Measurements from ENCODE around the gene GPRC5D. TPM values are rescaled to one million over a fixed set of nuclear protein-coding genes. Genes with fewer than 3 reads are reported as not detected.

GPRC5D gene
- total RNA-seq, 1 experiment from 2014 or later, result 0.33 TPM

- 0 out of 2 replicates have a peak, but pooled peaks cover 3% of the 10 kb centered on the region for H3K9me3 Mint-ChIP-seq
- CTCF ChIA-PET, result interaction anchor here (1.0 kb wide), 1 partner anchor 52 kb away, joined by 3 read pairs; no protein-coding TSS in a partner anchor
These were observed 27.8 kb downstream of the GPRC5D start for GRCh38 chr12:12924169-12924568.

GRCh38 chr12:12922978-12923377, 29.0 kb downstream of the GPRC5D start:
- Mint-ChIP-seq H3K27me3 (ENCODE audit: low read depth) (no peaks in the 10 kb centered on the region; the same call in 1 of the 2 replicates), H3K4me3 (no peak overlapping the region), H3K9me3 (0 out of 2 replicates have a peak, but pooled peaks cover 3% of the 10 kb centered on the region), H3K36me3 (no peaks in the 10 kb centered on the region), H3K27ac (no peak overlapping the region), H3K4me1 (peaks cover 12% of the 10 kb centered on the region)
- DNase-seq (ENCODE audit: low spot score), result no peak
- CTCF ChIA-PET, result no interaction called here
- POLR2A ChIA-PET, result no interaction called here
- ATAC-seq, result no peak
- TF ChIP-seq MAX (CRISPR knock-in tag; IDR thresholded peaks at IDR 0.05) (no peak), ZNF138 (CRISPR knock-in tag; conservative IDR thresholded peaks at IDR 0.05) (no peak), NFYB (CRISPR knock-in tag; conservative IDR thresholded peaks at IDR 0.05; ENCODE audit: low read depth) (no peak), CREM (CRISPR knock-in tag; IDR thresholded peaks at IDR 0.05) (no peak), GRHL2 (CRISPR knock-in tag; IDR thresholded peaks at IDR 0.05; ENCODE audit: insufficient replicate concordance, severe bottlenecking) (no peak), FOXP1 (CRISPR knock-in tag; IDR thresholded peaks at IDR 0.05; ENCODE audit: borderline replicate concordance) (no peak), ZBTB21 (CRISPR knock-in tag; IDR thresholded peaks at IDR 0.05; ENCODE audit: borderline replicate concordance) (no peak), NR2C2 (CRISPR knock-in tag; IDR thresholded peaks at IDR 0.05) (no peak), TCF7 (CRISPR knock-in tag; IDR thresholded peaks at IDR 0.05; ENCODE audit: low read depth) (no peak)
- TF ChIP-seq, protein P1, sequence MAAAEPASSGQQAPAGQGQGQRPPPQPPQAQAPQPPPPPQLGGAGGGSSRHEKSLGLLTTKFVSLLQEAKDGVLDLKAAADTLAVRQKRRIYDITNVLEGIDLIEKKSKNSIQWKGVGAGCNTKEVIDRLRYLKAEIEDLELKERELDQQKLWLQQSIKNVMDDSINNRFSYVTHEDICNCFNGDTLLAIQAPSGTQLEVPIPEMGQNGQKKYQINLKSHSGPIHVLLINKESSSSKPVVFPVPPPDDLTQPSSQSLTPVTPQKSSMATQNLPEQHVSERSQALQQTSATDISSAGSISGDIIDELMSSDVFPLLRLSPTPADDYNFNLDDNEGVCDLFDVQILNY (CRISPR knock-in tag; IDR thresholded peaks at IDR 0.05), result no peak
- TF ChIP-seq, protein P2, sequence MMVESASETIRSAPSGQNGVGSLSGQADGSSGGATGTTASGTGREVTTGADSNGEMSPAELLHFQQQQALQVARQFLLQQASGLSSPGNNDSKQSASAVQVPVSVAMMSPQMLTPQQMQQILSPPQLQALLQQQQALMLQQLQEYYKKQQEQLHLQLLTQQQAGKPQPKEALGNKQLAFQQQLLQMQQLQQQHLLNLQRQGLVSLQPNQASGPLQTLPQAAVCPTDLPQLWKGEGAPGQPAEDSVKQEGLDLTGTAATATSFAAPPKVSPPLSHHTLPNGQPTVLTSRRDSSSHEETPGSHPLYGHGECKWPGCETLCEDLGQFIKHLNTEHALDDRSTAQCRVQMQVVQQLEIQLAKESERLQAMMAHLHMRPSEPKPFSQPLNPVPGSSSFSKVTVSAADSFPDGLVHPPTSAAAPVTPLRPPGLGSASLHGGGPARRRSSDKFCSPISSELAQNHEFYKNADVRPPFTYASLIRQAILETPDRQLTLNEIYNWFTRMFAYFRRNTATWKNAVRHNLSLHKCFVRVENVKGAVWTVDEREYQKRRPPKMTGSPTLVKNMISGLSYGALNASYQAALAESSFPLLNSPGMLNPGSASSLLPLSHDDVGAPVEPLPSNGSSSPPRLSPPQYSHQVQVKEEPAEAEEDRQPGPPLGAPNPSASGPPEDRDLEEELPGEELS (CRISPR knock-in tag; IDR thresholded peaks at IDR 0.05), result no peak
- TF ChIP-seq, protein P3, sequence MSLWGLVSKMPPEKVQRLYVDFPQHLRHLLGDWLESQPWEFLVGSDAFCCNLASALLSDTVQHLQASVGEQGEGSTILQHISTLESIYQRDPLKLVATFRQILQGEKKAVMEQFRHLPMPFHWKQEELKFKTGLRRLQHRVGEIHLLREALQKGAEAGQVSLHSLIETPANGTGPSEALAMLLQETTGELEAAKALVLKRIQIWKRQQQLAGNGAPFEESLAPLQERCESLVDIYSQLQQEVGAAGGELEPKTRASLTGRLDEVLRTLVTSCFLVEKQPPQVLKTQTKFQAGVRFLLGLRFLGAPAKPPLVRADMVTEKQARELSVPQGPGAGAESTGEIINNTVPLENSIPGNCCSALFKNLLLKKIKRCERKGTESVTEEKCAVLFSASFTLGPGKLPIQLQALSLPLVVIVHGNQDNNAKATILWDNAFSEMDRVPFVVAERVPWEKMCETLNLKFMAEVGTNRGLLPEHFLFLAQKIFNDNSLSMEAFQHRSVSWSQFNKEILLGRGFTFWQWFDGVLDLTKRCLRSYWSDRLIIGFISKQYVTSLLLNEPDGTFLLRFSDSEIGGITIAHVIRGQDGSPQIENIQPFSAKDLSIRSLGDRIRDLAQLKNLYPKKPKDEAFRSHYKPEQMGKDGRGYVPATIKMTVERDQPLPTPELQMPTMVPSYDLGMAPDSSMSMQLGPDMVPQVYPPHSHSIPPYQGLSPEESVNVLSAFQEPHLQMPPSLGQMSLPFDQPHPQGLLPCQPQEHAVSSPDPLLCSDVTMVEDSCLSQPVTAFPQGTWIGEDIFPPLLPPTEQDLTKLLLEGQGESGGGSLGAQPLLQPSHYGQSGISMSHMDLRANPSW (CRISPR knock-in tag; conservative IDR thresholded peaks at IDR 0.05; ENCODE audit: low read depth), result no peak
- TF ChIP-seq, protein P4, sequence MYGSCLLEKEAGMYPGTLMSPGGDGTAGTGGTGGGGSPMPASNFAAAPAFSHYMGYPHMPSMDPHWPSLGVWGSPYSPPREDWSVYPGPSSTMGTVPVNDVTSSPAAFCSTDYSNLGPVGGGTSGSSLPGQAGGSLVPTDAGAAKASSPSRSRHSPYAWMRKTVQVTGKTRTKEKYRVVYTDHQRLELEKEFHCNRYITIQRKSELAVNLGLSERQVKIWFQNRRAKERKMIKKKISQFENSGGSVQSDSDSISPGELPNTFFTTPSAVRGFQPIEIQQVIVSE (CRISPR knock-in tag; IDR thresholded peaks at IDR 0.05; ENCODE audit: borderline replicate concordance), result no peak
- TF ChIP-seq, protein P5, sequence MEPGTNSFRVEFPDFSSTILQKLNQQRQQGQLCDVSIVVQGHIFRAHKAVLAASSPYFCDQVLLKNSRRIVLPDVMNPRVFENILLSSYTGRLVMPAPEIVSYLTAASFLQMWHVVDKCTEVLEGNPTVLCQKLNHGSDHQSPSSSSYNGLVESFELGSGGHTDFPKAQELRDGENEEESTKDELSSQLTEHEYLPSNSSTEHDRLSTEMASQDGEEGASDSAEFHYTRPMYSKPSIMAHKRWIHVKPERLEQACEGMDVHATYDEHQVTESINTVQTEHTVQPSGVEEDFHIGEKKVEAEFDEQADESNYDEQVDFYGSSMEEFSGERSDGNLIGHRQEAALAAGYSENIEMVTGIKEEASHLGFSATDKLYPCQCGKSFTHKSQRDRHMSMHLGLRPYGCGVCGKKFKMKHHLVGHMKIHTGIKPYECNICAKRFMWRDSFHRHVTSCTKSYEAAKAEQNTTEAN (CRISPR knock-in tag; IDR thresholded peaks at IDR 0.05), result no peak
- TF ChIP-seq, protein P6, sequence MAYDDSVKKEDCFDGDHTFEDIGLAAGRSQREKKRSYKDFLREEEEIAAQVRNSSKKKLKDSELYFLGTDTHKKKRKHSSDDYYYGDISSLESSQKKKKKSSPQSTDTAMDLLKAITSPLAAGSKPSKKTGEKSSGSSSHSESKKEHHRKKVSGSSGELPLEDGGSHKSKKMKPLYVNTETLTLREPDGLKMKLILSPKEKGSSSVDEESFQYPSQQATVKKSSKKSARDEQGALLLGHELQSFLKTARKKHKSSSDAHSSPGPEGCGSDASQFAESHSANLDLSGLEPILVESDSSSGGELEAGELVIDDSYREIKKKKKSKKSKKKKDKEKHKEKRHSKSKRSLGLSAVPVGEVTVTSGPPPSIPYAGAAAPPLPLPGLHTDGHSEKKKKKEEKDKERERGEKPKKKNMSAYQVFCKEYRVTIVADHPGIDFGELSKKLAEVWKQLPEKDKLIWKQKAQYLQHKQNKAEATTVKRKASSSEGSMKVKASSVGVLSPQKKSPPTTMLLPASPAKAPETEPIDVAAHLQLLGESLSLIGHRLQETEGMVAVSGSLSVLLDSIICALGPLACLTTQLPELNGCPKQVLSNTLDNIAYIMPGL (CRISPR knock-in tag; IDR thresholded peaks at IDR 0.05), result no peak
- TF ChIP-seq, protein P7, sequence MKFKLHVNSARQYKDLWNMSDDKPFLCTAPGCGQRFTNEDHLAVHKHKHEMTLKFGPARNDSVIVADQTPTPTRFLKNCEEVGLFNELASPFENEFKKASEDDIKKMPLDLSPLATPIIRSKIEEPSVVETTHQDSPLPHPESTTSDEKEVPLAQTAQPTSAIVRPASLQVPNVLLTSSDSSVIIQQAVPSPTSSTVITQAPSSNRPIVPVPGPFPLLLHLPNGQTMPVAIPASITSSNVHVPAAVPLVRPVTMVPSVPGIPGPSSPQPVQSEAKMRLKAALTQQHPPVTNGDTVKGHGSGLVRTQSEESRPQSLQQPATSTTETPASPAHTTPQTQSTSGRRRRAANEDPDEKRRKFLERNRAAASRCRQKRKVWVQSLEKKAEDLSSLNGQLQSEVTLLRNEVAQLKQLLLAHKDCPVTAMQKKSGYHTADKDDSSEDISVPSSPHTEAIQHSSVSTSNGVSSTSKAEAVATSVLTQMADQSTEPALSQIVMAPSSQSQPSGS (CRISPR knock-in tag; IDR thresholded peaks at IDR 0.05; ENCODE audit: borderline replicate concordance, low read depth), result no peak

More at GRCh38 chr12:12924169-12924568, 27.8 kb downstream of the GPRC5D start:
- H3K27me3 Mint-ChIP-seq (ENCODE audit: low read depth), result no peaks in the 10 kb centered on the region; the same call in 1 of the 2 replicates
- H3K4me3 Mint-ChIP-seq, result no peak overlapping the region
- H3K27ac Mint-ChIP-seq, result no peak overlapping the region
- POLR2A ChIA-PET, result no interaction called here
- ATAC-seq, result no peak
- no peak for DNase-seq (ENCODE audit: low spot score)
- no peak for TF ChIP-seq ATF1 (CRISPR knock-in tag; IDR thresholded peaks at IDR 0.05)
- TF ChIP-seq TEAD4 (CRISPR knock-in tag; IDR thresholded peaks at IDR 0.05), result no peak
- TF ChIP-seq MXD4 (CRISPR knock-in tag; IDR thresholded peaks at IDR 0.05; ENCODE audit: borderline replicate concordance), result no peak
- no peak for TF ChIP-seq HMGA2 (CRISPR knock-in tag; IDR thresholded peaks at IDR 0.05)
- TF ChIP-seq, protein P8, sequence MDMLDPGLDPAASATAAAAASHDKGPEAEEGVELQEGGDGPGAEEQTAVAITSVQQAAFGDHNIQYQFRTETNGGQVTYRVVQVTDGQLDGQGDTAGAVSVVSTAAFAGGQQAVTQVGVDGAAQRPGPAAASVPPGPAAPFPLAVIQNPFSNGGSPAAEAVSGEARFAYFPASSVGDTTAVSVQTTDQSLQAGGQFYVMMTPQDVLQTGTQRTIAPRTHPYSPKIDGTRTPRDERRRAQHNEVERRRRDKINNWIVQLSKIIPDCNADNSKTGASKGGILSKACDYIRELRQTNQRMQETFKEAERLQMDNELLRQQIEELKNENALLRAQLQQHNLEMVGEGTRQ (CRISPR knock-in tag; IDR thresholded peaks at IDR 0.05), result no peak
- TF ChIP-seq, protein P9, sequence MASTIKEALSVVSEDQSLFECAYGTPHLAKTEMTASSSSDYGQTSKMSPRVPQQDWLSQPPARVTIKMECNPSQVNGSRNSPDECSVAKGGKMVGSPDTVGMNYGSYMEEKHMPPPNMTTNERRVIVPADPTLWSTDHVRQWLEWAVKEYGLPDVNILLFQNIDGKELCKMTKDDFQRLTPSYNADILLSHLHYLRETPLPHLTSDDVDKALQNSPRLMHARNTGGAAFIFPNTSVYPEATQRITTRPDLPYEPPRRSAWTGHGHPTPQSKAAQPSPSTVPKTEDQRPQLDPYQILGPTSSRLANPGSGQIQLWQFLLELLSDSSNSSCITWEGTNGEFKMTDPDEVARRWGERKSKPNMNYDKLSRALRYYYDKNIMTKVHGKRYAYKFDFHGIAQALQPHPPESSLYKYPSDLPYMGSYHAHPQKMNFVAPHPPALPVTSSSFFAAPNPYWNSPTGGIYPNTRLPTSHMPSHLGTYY (CRISPR knock-in tag; IDR thresholded peaks at IDR 0.05), result no peak
- TF ChIP-seq EMX1 (CRISPR knock-in tag; IDR thresholded peaks at IDR 0.05), result no peak
- no peaks in the 10 kb centered on the region for H3K36me3 Mint-ChIP-seq
- peaks cover 8% of the 10 kb centered on the region for H3K4me1 Mint-ChIP-seq

Data from WTC11 (cell line).